Ectodermal cell (in vitro differentiated cells): ENCODE measurements around the gene HNRNPA0.

Source experiments
- H3K27ac ChIP-seq: 2 replicates; pipeline ENCODE4 v1.7.0; 2013; ENCODE audit warnings: mild to moderate bottlenecking, low read depth, low read length; ENCODE audit not compliant: insufficient read depth, poor library complexity, severe bottlenecking
- H3K27me3 ChIP-seq: 2 replicates; pipeline ENCODE4 v1.7.0; 2013; ENCODE audit warnings: mild to moderate bottlenecking, low read length; ENCODE audit not compliant: insufficient read depth, control insufficient read depth, poor library complexity, severe bottlenecking
- H3K36me3 ChIP-seq: one replicate; pipeline ENCODE4 v1.7.0; 2013; ENCODE audit warnings: low read length; ENCODE audit not compliant: control insufficient read depth, insufficient read depth
- H3K4me1 ChIP-seq: one replicate; pipeline ENCODE4 v1.7.0; 2013; ENCODE audit warnings: low read length; ENCODE audit not compliant: control insufficient read depth, insufficient read depth
- H3K4me3 ChIP-seq: 2 replicates; pipeline ENCODE4 v1.7.0; 2013; ENCODE audit warnings: low read depth, low read length, control low read depth; ENCODE audit not compliant: insufficient read depth
- H3K9me3 ChIP-seq: 2 replicates; pipeline ENCODE4 v1.7.0; 2013; ENCODE audit warnings: mild to moderate bottlenecking, low read length, moderate library complexity; ENCODE audit not compliant: control insufficient read depth
- WGBS, 2 experiments: methylation state at CpG; one replicate each; pipeline ENCODE4 v1.1.7; 2013; ENCODE audit warnings: missing lambda C conversion rate in 2 of 2; 5-methylcytosine and 5-hydroxymethylcytosine counted together

Gene HNRNPA0

GRCh38 chr5:137754961-137755762 is 999 bp upstream of the HNRNPA0 start:
- Histone ChIP-seq H3K4me1 (peaks cover 5% of the 10 kb centered on the region), H3K27me3 (no peaks in the 10 kb centered on the region), H3K36me3 (no peaks in the 10 kb centered on the region), H3K4me3 (peak overlapping the region; percentile 98), H3K27ac (peak overlapping the region; percentile 100), H3K9me3 (no peaks in the 10 kb centered on the region)
- 33 to 35% methylated on average over 36 of the region's 36 CpGs for WGBS, 2 experiments

GRCh38 chr5:137753691-137754187 is 424 bp downstream of the HNRNPA0 start:
- no peaks in the 10 kb centered on the region for H3K36me3 ChIP-seq
- no peaks in the 10 kb centered on the region for H3K27me3 ChIP-seq
- H3K27ac ChIP-seq = peak overlapping the region; percentile 100
- peaks cover 5% of the 10 kb centered on the region for H3K4me1 ChIP-seq
- no peaks in the 10 kb centered on the region for H3K9me3 ChIP-seq
- 0% methylated on average over 45 of the region's 45 CpGs for WGBS, 2 experiments
- H3K4me3 ChIP-seq = peak overlapping the region; percentile 98

- H3K36me3 ChIP-seq = no peaks in the 10 kb centered on the region
- H3K4me3 ChIP-seq = peak overlapping the region; percentile 98
- H3K27ac ChIP-seq = peak overlapping the region; percentile 100
- H3K27me3 ChIP-seq = no peaks in the 10 kb centered on the region
- peaks cover 5% of the 10 kb centered on the region for H3K4me1 ChIP-seq
- 0% methylated on average over 63 of the region's 63 CpGs for WGBS, 2 experiments
- H3K9me3 ChIP-seq = no peaks in the 10 kb centered on the region
Observed at GRCh38 chr5:137752905-137753690, 1.1 kb downstream of the HNRNPA0 start.

GRCh38 chr5:137751869-137752491 is 2.2 kb downstream of the HNRNPA0 start:
- no peaks in the 10 kb centered on the region for H3K27me3 ChIP-seq
- peak overlapping the region; percentile 98 for H3K4me3 ChIP-seq
- H3K27ac ChIP-seq = peak overlapping the region; percentile 18
- no peaks in the 10 kb centered on the region for H3K36me3 ChIP-seq
- H3K9me3 ChIP-seq = no peaks in the 10 kb centered on the region
- peaks cover 5% of the 10 kb centered on the region for H3K4me1 ChIP-seq
- WGBS, 2 experiments = 4 to 6% methylated on average over 5 to 7 of the region's 7 CpGs

GRCh38 chr5:137750436-137750835 is 3.7 kb downstream of the HNRNPA0 start:
- Histone ChIP-seq H3K9me3 (no peaks in the 10 kb centered on the region), H3K4me3 (no peak overlapping the region), H3K27ac (no peak overlapping the region), H3K27me3 (no peaks in the 10 kb centered on the region), H3K36me3 (no peaks in the 10 kb centered on the region), H3K4me1 (peaks cover 5% of the 10 kb centered on the region)
- 80 to 100% methylated on average over 1 of the region's 1 CpG for WGBS, 2 experiments

- Histone ChIP-seq H3K27ac (no peak overlapping the region), H3K4me3 (no peak overlapping the region), H3K36me3 (no peaks in the 10 kb centered on the region), H3K9me3 (no peaks in the 10 kb centered on the region), H3K27me3 (no peaks in the 10 kb centered on the region), H3K4me1 (peaks cover 5% of the 10 kb centered on the region)
- 98 to 100% methylated on average over 2 of the region's 2 CpGs for WGBS, 2 experiments
Observed at GRCh38 chr5:137747848-137748247, 6.3 kb downstream of the HNRNPA0 start.

GRCh38 chr5:137743031-137743640 is 11.0 kb downstream of the HNRNPA0 start:
- Histone ChIP-seq H3K27ac (no peak overlapping the region), H3K4me1 (no peaks in the 10 kb centered on the region), H3K9me3 (no peaks in the 10 kb centered on the region), H3K27me3 (no peaks in the 10 kb centered on the region), H3K36me3 (no peaks in the 10 kb centered on the region), H3K4me3 (no peak overlapping the region)
- 71 to 84% methylated on average over 3 to 4 of the region's 4 CpGs for WGBS, 2 experiments

- no peaks in the 10 kb centered on the region for H3K9me3 ChIP-seq
- H3K27ac ChIP-seq = no peak overlapping the region
- H3K4me3 ChIP-seq = no peak overlapping the region
- H3K36me3 ChIP-seq = no peaks in the 10 kb centered on the region
- H3K4me1 ChIP-seq = no peaks in the 10 kb centered on the region
- no peaks in the 10 kb centered on the region for H3K27me3 ChIP-seq
- 90 to 93% methylated on average over 8 of the region's 8 CpGs for WGBS, 2 experiments
Observed at GRCh38 chr5:137741718-137742117, 12.4 kb downstream of the HNRNPA0 start.

GRCh38 chr5:137739737-137740136 is 14.4 kb downstream of the HNRNPA0 start:
- Histone ChIP-seq H3K36me3 (no peaks in the 10 kb centered on the region), H3K27me3 (no peaks in the 10 kb centered on the region), H3K4me3 (no peak overlapping the region), H3K9me3 (no peaks in the 10 kb centered on the region), H3K4me1 (no peaks in the 10 kb centered on the region), H3K27ac (no peak overlapping the region)
- WGBS, 2 experiments = 92% methylated on average over 4 of the region's 4 CpGs
